Endodermal cell (in vitro differentiated cells): ENCODE data around the gene ACYP2. TPM values are rescaled to one million over a fixed set of nuclear protein-coding genes. Genes with fewer than 3 reads are reported as not detected.

Source experiments
- DNase-seq: peaks from one replicate; pipeline ENCODE4 v3.0.0-alpha.2; 2017
- H3K27ac ChIP-seq: 2 replicates; pipeline ENCODE4 v1.5.1; 2013; ENCODE audit warnings: mild to moderate bottlenecking, low read depth, low read length, moderate library complexity
- H3K27me3 ChIP-seq: 2 replicates; pipeline ENCODE4 v1.6.1; 2013; ENCODE audit warnings: mild to moderate bottlenecking, low read length, moderate library complexity; ENCODE audit not compliant: insufficient read depth, control insufficient read depth, poor library complexity, severe bottlenecking
- H3K36me3 ChIP-seq: 2 replicates; pipeline ENCODE4 v1.7.0; 2013; ENCODE audit warnings: mild to moderate bottlenecking, low read length, moderate library complexity; ENCODE audit not compliant: control insufficient read depth, insufficient read depth
- H3K4me1 ChIP-seq: one replicate; pipeline ENCODE4 v1.7.0; 2013; ENCODE audit warnings: low read length; ENCODE audit not compliant: control insufficient read depth, insufficient read depth
- H3K4me3 ChIP-seq: 2 replicates; pipeline ENCODE4 v1.5.1; 2013; ENCODE audit warnings: mild to moderate bottlenecking, low read length, moderate library complexity
- H3K9ac ChIP-seq: 2 replicates; pipeline ENCODE4 v1.6.1; 2013; ENCODE audit warnings: mild to moderate bottlenecking, low read length, moderate library complexity; ENCODE audit not compliant: poor library complexity, severe bottlenecking; ENCODE audit errors: extremely low read depth
- H3K9me3 ChIP-seq: 2 replicates; pipeline ENCODE4 v1.6.1; 2013; ENCODE audit warnings: mild to moderate bottlenecking, low read length, moderate library complexity; ENCODE audit not compliant: control insufficient read depth
- H3K27ac Mint-ChIP-seq: 2 replicates; pipeline ENCODE4 v1.8.0; 2020; ENCODE audit warnings: mixed read lengths
- H3K27me3 Mint-ChIP-seq: 2 replicates; pipeline ENCODE4 v1.8.0; 2021; ENCODE audit warnings: mild to moderate bottlenecking, mixed read lengths; ENCODE audit not compliant: insufficient read depth
- H3K36me3 Mint-ChIP-seq: 2 replicates; pipeline ENCODE4 v1.8.0; 2020; ENCODE audit warnings: low read depth, mixed read lengths
- H3K4me1 Mint-ChIP-seq: 2 replicates; pipeline ENCODE4 v1.8.0; 2020; ENCODE audit warnings: mixed read lengths
- H3K4me3 Mint-ChIP-seq: 2 replicates; pipeline ENCODE4 v1.8.0; 2020; ENCODE audit warnings: mild to moderate bottlenecking, moderate library complexity, mixed read lengths
- H3K9me3 Mint-ChIP-seq: 2 replicates; pipeline ENCODE4 v1.8.0; 2020; ENCODE audit warnings: mild to moderate bottlenecking, mixed read lengths
- WGBS, 2 experiments: methylation state at CpG; one replicate each; pipeline versions ENCODE4 v1.1.5 to v1.1.7; 2013; ENCODE audit warnings: missing lambda C conversion rate in 2 of 2, mixed read lengths in 1 of 2; ENCODE audit not compliant: insufficient coverage in 1 of 2, insufficient read length in 1 of 2; 5-methylcytosine and 5-hydroxymethylcytosine counted together
- total RNA-seq, 2 donors: library from RNA; stranded (reverse); fragmentation: NEBNext Ultra II Directional in 1 of 2; extraction: Animal tissue kit (Norgen Biotek cat#: 25700) in 1 of 2; gene quantifications; 2 replicates in 1 of 2; 3 replicates in 1 of 2; pipeline ENCODE4 v1.2.1, GENCODE V29; 2021
- TF ChIP-seq, protein P1 (sequence below): fragments of 200-600 bp; sonication (generic); conservative IDR thresholded peaks from 2 replicates; pipeline ENCODE4 v1.5.0; 2021; ENCODE audit warnings: antibody characterized with exemption, mild to moderate bottlenecking

ACYP2 gene
- total RNA-seq, 2 donors from 2014 or later, result 7.4 to 8.6 TPM

DNA sequence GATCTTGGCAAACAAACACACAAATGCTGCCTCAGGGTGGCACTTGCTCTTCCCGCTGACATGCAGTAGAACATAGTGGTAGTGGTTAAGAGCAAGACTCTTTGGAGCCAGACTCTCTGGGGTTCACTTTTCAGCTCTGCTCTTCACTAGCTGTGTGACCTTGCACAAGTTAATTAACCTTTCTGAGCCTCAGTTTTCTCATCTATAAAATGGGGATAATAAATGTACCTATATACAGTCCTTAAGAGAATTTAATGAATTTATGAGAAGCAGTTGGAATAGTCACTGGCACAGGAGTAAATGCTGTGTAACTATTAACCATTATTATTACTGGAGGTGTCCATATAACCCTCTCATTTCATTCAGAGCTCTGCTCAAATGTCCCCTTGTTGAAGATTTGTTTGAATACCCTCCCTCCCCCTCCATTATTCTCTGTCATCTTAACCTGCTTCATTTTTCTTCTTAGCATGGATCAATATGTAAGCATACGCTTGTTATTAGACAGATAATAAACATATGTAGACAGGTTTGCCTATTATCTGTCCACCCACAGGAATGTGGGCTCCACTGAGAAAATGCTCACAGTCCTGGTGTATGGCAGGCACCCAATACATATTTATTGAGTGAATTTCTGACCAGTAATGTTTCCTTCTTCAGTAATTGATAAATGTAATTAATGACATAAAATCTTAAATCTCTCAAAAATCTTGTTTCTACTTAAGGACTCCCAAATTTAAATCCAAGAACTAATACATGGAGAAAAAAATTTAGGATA, 76.1 kb downstream of the ACYP2 start:
- TF ChIP-seq, protein P1, sequence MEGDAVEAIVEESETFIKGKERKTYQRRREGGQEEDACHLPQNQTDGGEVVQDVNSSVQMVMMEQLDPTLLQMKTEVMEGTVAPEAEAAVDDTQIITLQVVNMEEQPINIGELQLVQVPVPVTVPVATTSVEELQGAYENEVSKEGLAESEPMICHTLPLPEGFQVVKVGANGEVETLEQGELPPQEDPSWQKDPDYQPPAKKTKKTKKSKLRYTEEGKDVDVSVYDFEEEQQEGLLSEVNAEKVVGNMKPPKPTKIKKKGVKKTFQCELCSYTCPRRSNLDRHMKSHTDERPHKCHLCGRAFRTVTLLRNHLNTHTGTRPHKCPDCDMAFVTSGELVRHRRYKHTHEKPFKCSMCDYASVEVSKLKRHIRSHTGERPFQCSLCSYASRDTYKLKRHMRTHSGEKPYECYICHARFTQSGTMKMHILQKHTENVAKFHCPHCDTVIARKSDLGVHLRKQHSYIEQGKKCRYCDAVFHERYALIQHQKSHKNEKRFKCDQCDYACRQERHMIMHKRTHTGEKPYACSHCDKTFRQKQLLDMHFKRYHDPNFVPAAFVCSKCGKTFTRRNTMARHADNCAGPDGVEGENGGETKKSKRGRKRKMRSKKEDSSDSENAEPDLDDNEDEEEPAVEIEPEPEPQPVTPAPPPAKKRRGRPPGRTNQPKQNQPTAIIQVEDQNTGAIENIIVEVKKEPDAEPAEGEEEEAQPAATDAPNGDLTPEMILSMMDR, result no peak
- no peaks in the 10 kb centered on the region for H3K36me3 ChIP-seq
- no peak overlapping the region for H3K9ac ChIP-seq
- no peaks in the 10 kb centered on the region for H3K4me1 ChIP-seq
- DNase-seq, result no peak
- H3K4me3 Mint-ChIP-seq, result no peak overlapping the region
- WGBS, 2 experiments, result 88 to 100% methylated on average over 1 to 2 of the region's 2 CpGs
- no peaks in the 10 kb centered on the region for H3K36me3 Mint-ChIP-seq
- H3K4me1 Mint-ChIP-seq, result peaks cover 14% of the 10 kb centered on the region
- H3K27ac Mint-ChIP-seq, result no peak overlapping the region
- no peak overlapping the region for H3K27ac ChIP-seq
- no peaks in the 10 kb centered on the region for H3K27me3 ChIP-seq
- H3K27me3 Mint-ChIP-seq, result no peaks in the 10 kb centered on the region
- H3K4me3 ChIP-seq, result no peak overlapping the region
- no peaks in the 10 kb centered on the region for H3K9me3 ChIP-seq
- peaks cover 1% of the 10 kb centered on the region for H3K9me3 Mint-ChIP-seq

DNA sequence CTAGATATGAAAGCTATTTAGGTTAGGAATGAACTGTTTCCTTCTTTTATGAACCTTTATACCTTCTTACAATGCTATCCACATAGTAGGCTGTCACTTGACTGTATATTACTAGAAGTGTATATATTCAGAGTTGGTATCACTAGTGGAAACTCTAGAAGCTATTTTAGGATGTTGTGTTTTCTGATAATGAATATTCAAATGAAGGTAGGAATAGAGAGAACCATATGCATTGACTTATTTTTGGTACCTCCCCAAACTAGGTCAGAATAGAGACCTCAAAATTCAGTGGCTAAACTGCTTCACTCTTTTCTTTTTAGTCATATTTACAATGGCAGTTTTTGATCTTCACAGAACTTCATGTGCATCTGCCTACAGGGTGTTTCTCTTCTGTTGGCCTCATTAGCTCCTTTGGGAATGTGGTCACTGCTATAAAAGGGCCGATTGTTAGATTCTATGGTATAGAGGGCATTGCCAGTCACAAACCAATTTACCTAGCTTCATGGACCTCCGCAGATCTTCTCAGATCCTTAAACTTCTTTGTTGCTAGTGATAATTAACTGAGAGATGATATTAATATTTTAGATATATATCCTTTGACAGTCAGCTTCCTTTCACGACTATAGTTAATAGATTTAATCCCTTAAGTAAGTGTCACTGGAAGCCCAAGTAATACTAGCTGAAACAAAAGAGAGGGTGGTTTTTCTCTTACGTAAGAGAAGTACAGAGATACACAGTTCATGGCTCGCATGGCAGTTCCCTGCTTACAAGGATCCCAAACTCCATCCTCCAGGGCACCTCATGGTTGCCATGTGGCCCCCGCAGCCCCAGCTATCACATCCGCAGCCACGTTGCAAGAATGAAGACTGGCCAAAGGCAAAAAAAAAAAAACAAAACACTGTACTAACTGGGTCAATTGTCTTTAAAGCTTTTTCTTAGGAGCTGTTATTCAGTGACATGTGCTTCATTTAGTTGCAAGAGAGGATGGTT, 79.6 kb downstream of the ACYP2 start:
- H3K9me3 ChIP-seq, result no peaks in the 10 kb centered on the region
- DNase-seq, result no peak
- no peaks in the 10 kb centered on the region for H3K36me3 ChIP-seq
- 92% methylated on average over 8 of the region's 8 CpGs; no CpG with 5 or more reads in 1 of the 2 experiments for WGBS, 2 experiments
- Mint-ChIP-seq H3K36me3 (no peaks in the 10 kb centered on the region), H3K4me3 (no peak overlapping the region), H3K27ac (no peak overlapping the region), H3K27me3 (no peaks in the 10 kb centered on the region), H3K9me3 (no peaks in the 10 kb centered on the region), H3K4me1 (peaks cover 11% of the 10 kb centered on the region)
- TF ChIP-seq, protein P1, result no peak
- H3K4me1 ChIP-seq, result no peaks in the 10 kb centered on the region
- H3K9ac ChIP-seq, result no peak overlapping the region
- no peak overlapping the region for H3K4me3 ChIP-seq
- no peak overlapping the region for H3K27ac ChIP-seq
- H3K27me3 ChIP-seq, result no peaks in the 10 kb centered on the region

DNA sequence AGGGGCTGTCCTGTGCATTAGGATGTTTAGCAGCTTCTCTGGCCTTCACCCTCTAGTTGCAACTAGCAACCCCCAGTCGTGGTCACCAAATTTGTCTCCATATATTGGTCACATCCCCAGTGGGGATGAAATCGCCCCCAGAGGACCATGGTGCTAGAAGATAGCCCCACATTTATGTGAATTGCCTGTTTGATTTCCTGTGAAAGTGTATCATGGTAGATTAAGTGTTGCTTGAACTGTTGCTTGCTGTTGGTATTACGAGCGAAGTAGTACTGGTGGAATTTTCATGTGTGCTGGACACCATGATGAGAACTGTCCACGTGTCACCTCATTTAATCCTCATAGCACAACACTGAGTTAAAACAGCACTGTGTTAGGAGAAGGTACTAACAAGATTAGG, 81.2 kb downstream of the ACYP2 start:
- no peaks in the 10 kb centered on the region for H3K27me3 Mint-ChIP-seq
- H3K36me3 Mint-ChIP-seq, result no peaks in the 10 kb centered on the region
- no peaks in the 10 kb centered on the region for H3K4me1 ChIP-seq
- TF ChIP-seq, protein P1, result no peak
- 90 to 95% methylated on average over 2 to 5 of the region's 5 CpGs for WGBS, 2 experiments
- no peak overlapping the region for H3K27ac Mint-ChIP-seq
- no peaks in the 10 kb centered on the region for H3K9me3 Mint-ChIP-seq
- no peak overlapping the region for H3K27ac ChIP-seq
- H3K9me3 ChIP-seq, result no peaks in the 10 kb centered on the region
- no peaks in the 10 kb centered on the region for H3K36me3 ChIP-seq
- no peaks in the 10 kb centered on the region for H3K27me3 ChIP-seq
- peaks cover 7% of the 10 kb centered on the region for H3K4me1 Mint-ChIP-seq
- no peak overlapping the region for H3K4me3 Mint-ChIP-seq
- no peak for DNase-seq
- no peak overlapping the region for H3K9ac ChIP-seq
- H3K4me3 ChIP-seq, result no peak overlapping the region
